ENCODE results near the gene CALHM4. TPM values are rescaled to one million over a fixed set of nuclear protein-coding genes. Genes with fewer than 3 reads are reported as not detected.
"Not testable (repeated sequence)": the region's sequence is repeated elsewhere in the genome, so short reads cannot be mapped to it uniquely, and the experiment has no call there.

The CALHM4 gene
- total and polyA plus RNA-seq, 2 donors (not counting 3 experiments of a cell fraction or from before 2014, with no cell fraction given), result 1.2 TPM; not detected in 1

GRCh38 chr6:116596815-116597214 is 43.3 kb downstream of the CALHM4 start:
- no peak for FAIRE-seq
- dilution Hi-C loops (cut with MboI; ENCODE audit: extremely low pct_ligation_motif_present, low sequenced_read_pairs), result no loop called here

GRCh38 chr6:116603916-116604315 is 50.4 kb downstream of the CALHM4 start:
- H2AFZ ChIP-seq (ENCODE audit: low read depth, low read length); H3K4me1 ChIP-seq (ENCODE audit: control insufficient read depth, extremely low read depth, insufficient read depth, low read length); intact Hi-C loops (cut with micrococcal nuclease); H3K36me3 ChIP-seq (ENCODE audit: control insufficient read depth in 2 of 2, extremely low read depth in 1 of 2, insufficient read depth in 2 of 2, low read length in 2 of 2); POLR2A ChIA-PET; FAIRE-seq; H3K79me2 ChIP-seq (ENCODE audit: control insufficient read depth, insufficient read depth, low read length); H3K9me3 ChIP-seq (replicated peaks; ENCODE audit: control insufficient read depth, insufficient read depth, low read length); H3K4me2 ChIP-seq (ENCODE audit: insufficient read depth, low read length); H3K4me3 ChIP-seq (replicated peaks in 1 of 3; ENCODE audit: insufficient read depth in 1 of 3, low read depth in 1 of 3, low read length in 3 of 3); BruUV-seq (replicated peaks); H3K9ac ChIP-seq (replicated peaks; ENCODE audit: extremely low read depth, insufficient read depth, low read length); H3K27me3 ChIP-seq (ENCODE audit: control insufficient read depth in 2 of 2, insufficient read depth in 2 of 2, low read length in 2 of 2); dilution Hi-C loops (cut with MboI; ENCODE audit: extremely low pct_ligation_motif_present, low sequenced_read_pairs); CTCF ChIA-PET; H3K9me1 ChIP-seq (replicated peaks; ENCODE audit: control insufficient read depth, extremely low read depth, insufficient read depth, low read length); H3K27ac ChIP-seq (ENCODE audit: insufficient read depth, low read depth, low read length); DNase-seq (ENCODE audit: low read depth, low spot score); H4K20me1 ChIP-seq (replicated peaks; ENCODE audit: control insufficient read depth, extremely low read depth, insufficient read depth, low read length): not testable (repeated sequence)

More at GRCh38 chr6:116596815-116597214, 43.3 kb downstream of the CALHM4 start:
- no peak for TF ChIP-seq EZH2 (IDR thresholded peaks at IDR 0.05; ENCODE audit: borderline replicate concordance, low read depth, low read length, severe bottlenecking)
- CTCF ChIA-PET, result interaction anchor here (1.3 kb wide), 1 partner anchor 9 kb away, joined by 4 read pairs; no protein-coding TSS in a partner anchor
- no peak overlapping the region for H3K27ac ChIP-seq (ENCODE audit: insufficient read depth, low read depth, low read length)
- intact Hi-C loops (cut with micrococcal nuclease), result no loop called here
- no TSS peak for BruUV-seq (replicated peaks)
- peak; percentile 22 for DNase-seq (ENCODE audit: low read depth, low spot score)
- H2AFZ ChIP-seq (ENCODE audit: low read depth, low read length), result no peak overlapping the region
- no peak overlapping the region for H3K4me2 ChIP-seq (ENCODE audit: insufficient read depth, low read length)
- no peaks in the 10 kb centered on the region for H3K79me2 ChIP-seq (ENCODE audit: control insufficient read depth, insufficient read depth, low read length)
- no peaks in the 10 kb centered on the region for H3K9me3 ChIP-seq (replicated peaks; ENCODE audit: control insufficient read depth, insufficient read depth, low read length)
- peaks cover 2 to 8% of the 10 kb centered on the region in 2 experiments for H3K36me3 ChIP-seq (ENCODE audit: control insufficient read depth in 2 of 2, extremely low read depth in 1 of 2, insufficient read depth in 2 of 2, low read length in 2 of 2)
- H3K4me1 ChIP-seq (ENCODE audit: control insufficient read depth, extremely low read depth, insufficient read depth, low read length), result no peaks in the 10 kb centered on the region
- POLR2A ChIA-PET, result no interaction called here
- H3K9ac ChIP-seq (replicated peaks; ENCODE audit: extremely low read depth, insufficient read depth, low read length), result no peak overlapping the region
- H3K9me1 ChIP-seq (replicated peaks; ENCODE audit: control insufficient read depth, extremely low read depth, insufficient read depth, low read length), result no peaks in the 10 kb centered on the region
- no peaks in the 10 kb centered on the region for H4K20me1 ChIP-seq (replicated peaks; ENCODE audit: control insufficient read depth, extremely low read depth, insufficient read depth, low read length)
- H3K27me3 ChIP-seq (ENCODE audit: control insufficient read depth in 2 of 2, insufficient read depth in 2 of 2, low read length in 2 of 2), result no peaks in the 10 kb centered on the region
- no peak overlapping the region for H3K4me3 ChIP-seq (replicated peaks in 1 of 3; ENCODE audit: insufficient read depth in 1 of 3, low read depth in 1 of 3, low read length in 3 of 3)

GRCh38 chr6:116604868-116605267 is 51.3 kb downstream of the CALHM4 start:
- H3K36me3 ChIP-seq (ENCODE audit: control insufficient read depth in 2 of 2, extremely low read depth in 1 of 2, insufficient read depth in 2 of 2, low read length in 2 of 2); FAIRE-seq; CTCF ChIA-PET; H3K4me2 ChIP-seq (ENCODE audit: insufficient read depth, low read length); H3K9me1 ChIP-seq (replicated peaks; ENCODE audit: control insufficient read depth, extremely low read depth, insufficient read depth, low read length); DNase-seq (ENCODE audit: low read depth, low spot score); H3K79me2 ChIP-seq (ENCODE audit: control insufficient read depth, insufficient read depth, low read length); H2AFZ ChIP-seq (ENCODE audit: low read depth, low read length); H3K27ac ChIP-seq (ENCODE audit: insufficient read depth, low read depth, low read length); intact Hi-C loops (cut with micrococcal nuclease); H3K9ac ChIP-seq (replicated peaks; ENCODE audit: extremely low read depth, insufficient read depth, low read length); H4K20me1 ChIP-seq (replicated peaks; ENCODE audit: control insufficient read depth, extremely low read depth, insufficient read depth, low read length); BruUV-seq (replicated peaks); dilution Hi-C loops (cut with MboI; ENCODE audit: extremely low pct_ligation_motif_present, low sequenced_read_pairs); H3K27me3 ChIP-seq (ENCODE audit: control insufficient read depth in 2 of 2, insufficient read depth in 2 of 2, low read length in 2 of 2); H3K4me1 ChIP-seq (ENCODE audit: control insufficient read depth, extremely low read depth, insufficient read depth, low read length); H3K9me3 ChIP-seq (replicated peaks; ENCODE audit: control insufficient read depth, insufficient read depth, low read length); H3K4me3 ChIP-seq (replicated peaks in 1 of 3; ENCODE audit: insufficient read depth in 1 of 3, low read depth in 1 of 3, low read length in 3 of 3); POLR2A ChIA-PET: not testable (repeated sequence)

All from endothelial cell of umbilical vein (primary cell).